ENCODE data around the gene LINGO3. TPM values are rescaled to one million over a fixed set of nuclear protein-coding genes. Genes with fewer than 3 reads are reported as not detected.

Gene LINGO3
- total RNA-seq, 1 donor, result not detected

DNA sequence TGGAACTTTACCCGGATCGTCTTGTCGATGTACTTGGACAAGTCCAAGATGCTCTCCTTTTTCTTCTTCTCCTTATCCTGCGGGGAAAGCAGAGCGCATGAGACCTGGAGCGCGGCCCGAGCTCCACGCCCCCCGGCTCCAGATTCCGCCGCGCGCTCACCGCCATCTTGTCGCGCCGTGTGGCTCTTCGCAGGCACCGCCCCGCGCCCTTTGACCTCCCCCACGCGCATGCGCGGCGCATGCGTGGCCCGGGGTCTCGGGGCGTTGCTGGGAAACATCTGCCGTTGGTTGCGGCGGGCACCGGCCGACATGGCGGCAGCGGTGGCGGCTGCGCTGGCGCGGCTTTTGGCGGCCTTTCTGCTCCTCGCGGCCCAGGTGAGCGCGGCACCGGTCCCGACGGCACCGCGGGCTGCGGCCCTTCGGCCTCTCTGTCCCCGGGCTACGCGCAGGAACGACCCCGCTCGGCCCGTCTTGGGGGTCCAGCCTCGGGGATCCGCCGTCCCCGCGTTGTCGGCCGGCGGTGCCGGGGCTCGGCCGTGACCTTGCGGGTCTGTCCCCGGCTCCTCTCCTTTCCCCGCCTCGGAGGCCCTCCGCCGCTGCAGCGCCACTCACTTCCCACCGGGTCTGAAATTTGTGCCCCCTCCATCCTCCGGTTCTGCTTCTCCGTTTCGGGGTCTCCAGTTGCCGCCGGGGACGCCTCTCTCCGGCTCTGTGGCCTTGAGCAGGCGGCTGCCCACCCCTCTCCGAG lies 20.6 kb upstream of the LINGO3 start, which contains the start of the genes LSM7 and SPPL2B:
Gene LSM7 (minus strand): TSS at position 186 of the 748 bp plus-strand sequence. CDS start 20 bp downstream, at position 166.
Gene SPPL2B (plus strand): TSS at position 284 of the 748 bp plus-strand sequence. CDS start 26 bp downstream, at position 310.
- peaks cover 86% of the 10 kb centered on the region for H3K79me2 ChIP-seq (ENCODE audit: insufficient read depth, low read length)
- peaks cover 26% of the 10 kb centered on the region for H4K20me1 ChIP-seq (ENCODE audit: insufficient read depth, low read length)

GRCh38 chr19:2327773-2328400 lies 19.9 kb upstream of the LINGO3 start:
- H3K79me2 ChIP-seq (ENCODE audit: insufficient read depth, low read length), result peaks cover 80% of the 10 kb centered on the region
- H3K27me3 ChIP-seq (ENCODE audit: insufficient read depth, low read length), result no peaks in the 10 kb centered on the region
- peaks cover 11% of the 10 kb centered on the region for H3K36me3 ChIP-seq (ENCODE audit: insufficient read depth, low read length)
- TF ChIP-seq, protein P1, sequence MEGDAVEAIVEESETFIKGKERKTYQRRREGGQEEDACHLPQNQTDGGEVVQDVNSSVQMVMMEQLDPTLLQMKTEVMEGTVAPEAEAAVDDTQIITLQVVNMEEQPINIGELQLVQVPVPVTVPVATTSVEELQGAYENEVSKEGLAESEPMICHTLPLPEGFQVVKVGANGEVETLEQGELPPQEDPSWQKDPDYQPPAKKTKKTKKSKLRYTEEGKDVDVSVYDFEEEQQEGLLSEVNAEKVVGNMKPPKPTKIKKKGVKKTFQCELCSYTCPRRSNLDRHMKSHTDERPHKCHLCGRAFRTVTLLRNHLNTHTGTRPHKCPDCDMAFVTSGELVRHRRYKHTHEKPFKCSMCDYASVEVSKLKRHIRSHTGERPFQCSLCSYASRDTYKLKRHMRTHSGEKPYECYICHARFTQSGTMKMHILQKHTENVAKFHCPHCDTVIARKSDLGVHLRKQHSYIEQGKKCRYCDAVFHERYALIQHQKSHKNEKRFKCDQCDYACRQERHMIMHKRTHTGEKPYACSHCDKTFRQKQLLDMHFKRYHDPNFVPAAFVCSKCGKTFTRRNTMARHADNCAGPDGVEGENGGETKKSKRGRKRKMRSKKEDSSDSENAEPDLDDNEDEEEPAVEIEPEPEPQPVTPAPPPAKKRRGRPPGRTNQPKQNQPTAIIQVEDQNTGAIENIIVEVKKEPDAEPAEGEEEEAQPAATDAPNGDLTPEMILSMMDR (IDR thresholded peaks at IDR 0.05; ENCODE audit: extremely low read depth, low read depth, low read length), result no peak
- H3K4me1 ChIP-seq (ENCODE audit: insufficient read depth, low read length), result peaks cover 19% of the 10 kb centered on the region
- DNase-seq (ENCODE audit: insufficient read length, low spot score, missing footprints), result peak; percentile 96
- no peaks in the 10 kb centered on the region for H3K9me3 ChIP-seq (ENCODE audit: low read depth, low read length)
- H3K27ac ChIP-seq (ENCODE audit: low read depth, low read length), result peak overlapping the region; percentile 83
- peak overlapping the region; percentile 81 for H2AFZ ChIP-seq (ENCODE audit: low read length)
- H4K20me1 ChIP-seq (ENCODE audit: insufficient read depth, low read length), result peaks cover 25% of the 10 kb centered on the region
- H3K4me3 ChIP-seq (ENCODE audit: insufficient read depth, low read length), result peak overlapping the region; percentile 90
- H3K4me2 ChIP-seq (ENCODE audit: insufficient read depth, low read length), result peak overlapping the region; percentile 93

More for the DNA sequence above, 20.6 kb upstream of the LINGO3 start, which contains the start of the genes LSM7 and SPPL2B:
- Histone ChIP-seq H3K4me2 (ENCODE audit: insufficient read depth, low read length) (peak within 1 kb of the TSS; percentile 93), H2AFZ (ENCODE audit: low read length) (peak within 1 kb of the TSS; percentile 81), H3K36me3 (ENCODE audit: insufficient read depth, low read length) (peaks cover 11% of the 10 kb centered on the region), H3K4me3 (ENCODE audit: insufficient read depth, low read length) (peak within 1 kb of the TSS; percentile 90), H3K27ac (ENCODE audit: low read depth, low read length) (peak within 1 kb of the TSS; percentile 83), H3K9me3 (ENCODE audit: low read depth, low read length) (no peaks in the 10 kb centered on the region), H3K4me1 (ENCODE audit: insufficient read depth, low read length) (peaks cover 19% of the 10 kb centered on the region), H3K27me3 (ENCODE audit: insufficient read depth, low read length) (no peaks in the 10 kb centered on the region)
- TF ChIP-seq, protein P1 (IDR thresholded peaks at IDR 0.05; ENCODE audit: extremely low read depth, low read depth, low read length), result no peak
- peak; percentile 100 for DNase-seq (ENCODE audit: insufficient read length, low spot score, missing footprints)

GRCh38 chr19:2326699-2327360 lies 18.9 kb upstream of the LINGO3 start:
- peak overlapping the region; percentile 83 for H3K27ac ChIP-seq (ENCODE audit: low read depth, low read length)
- H3K79me2 ChIP-seq (ENCODE audit: insufficient read depth, low read length), result peaks cover 71% of the 10 kb centered on the region
- H2AFZ ChIP-seq (ENCODE audit: low read length), result no peak overlapping the region
- no peak for DNase-seq (ENCODE audit: insufficient read length, low spot score, missing footprints)
- H4K20me1 ChIP-seq (ENCODE audit: insufficient read depth, low read length), result peaks cover 25% of the 10 kb centered on the region
- TF ChIP-seq, protein P1 (IDR thresholded peaks at IDR 0.05; ENCODE audit: extremely low read depth, low read depth, low read length), result no peak
- peak overlapping the region; percentile 93 for H3K4me2 ChIP-seq (ENCODE audit: insufficient read depth, low read length)
- H3K36me3 ChIP-seq (ENCODE audit: insufficient read depth, low read length), result peaks cover 11% of the 10 kb centered on the region
- H3K9me3 ChIP-seq (ENCODE audit: low read depth, low read length), result no peaks in the 10 kb centered on the region
- no peaks in the 10 kb centered on the region for H3K27me3 ChIP-seq (ENCODE audit: insufficient read depth, low read length)
- peaks cover 19% of the 10 kb centered on the region for H3K4me1 ChIP-seq (ENCODE audit: insufficient read depth, low read length)
- peak overlapping the region; percentile 90 for H3K4me3 ChIP-seq (ENCODE audit: insufficient read depth, low read length)

Measured in osteoblast (primary cell).